Measurements from ENCODE around the gene BUD31. TPM values are rescaled to one million over a fixed set of nuclear protein-coding genes. Genes with fewer than 3 reads are reported as not detected.

Gene BUD31
- total RNA-seq, 1 experiment from 2014 or later = 154 TPM

GRCh38 chr7:99373091-99374066, 35.4 kb upstream of the BUD31 start:
- Histone ChIP-seq H3K4me1 (ENCODE audit: control insufficient read depth in 1 of 2, insufficient read depth in 2 of 2, low read length in 2 of 2) (peaks cover 24 to 60% of the 10 kb centered on the region in 2 experiments), H3K79me2 (ENCODE audit: insufficient read depth, low read length) (peaks cover 35% of the 10 kb centered on the region), H4K20me1 (ENCODE audit: insufficient read depth) (no peaks in the 10 kb centered on the region), H3K36me3 (ENCODE audit: control insufficient read depth in 1 of 2, insufficient read depth in 2 of 2, low read length in 2 of 2) (peaks cover 5 to 14% of the 10 kb centered on the region in 2 experiments; a peak in 2 of 4 replicates), H3K27me3 (ENCODE audit: insufficient read depth, low read length) (no peaks in the 10 kb centered on the region), H3K9ac (ENCODE audit: low read length) (peak overlapping the region; percentile 89), H3K9me3 (ENCODE audit: control insufficient read depth in 1 of 2, insufficient read depth in 1 of 2, low read depth in 1 of 2, low read length in 2 of 2) (no peaks in the 10 kb centered on the region), H3K4me2 (ENCODE audit: low read length) (peak overlapping the region; percentile 92), H3K4me3 (replicated peaks in 1 of 2; ENCODE audit: low read depth in 1 of 2, low read length in 2 of 2) (peak overlapping the region; percentile 68 to 86), H3K9me2 (ENCODE audit: insufficient read depth) (no peaks in the 10 kb centered on the region), H2AFZ (ENCODE audit: low read depth, low read length, poor library complexity, severe bottlenecking) (no peak overlapping the region), H3K27ac (ENCODE audit: low read depth, low read length) (peak overlapping the region; percentile 74)
- POLR2A ChIA-PET = no interaction called here
- CTCF ChIA-PET = no interaction called here
- intact Hi-C loops (cut with micrococcal nuclease) = no loop called here
- DNase-seq (ENCODE audit: low read depth, low spot score) = no peak
- BruUV-seq (replicated peaks) = no TSS peak
- no peak for ATAC-seq
- RAD21 ChIA-PET (ENCODE audit: low non-redundant PET in 1 of 2, low total read pairs in 2 of 2, uncharacterized antibody in 2 of 2, unreplicated experiment in 2 of 2) = no interaction called here
- TF ChIP-seq EGR1 (IDR thresholded peaks at IDR 0.05; ENCODE audit: low read depth) (no peak), CTCF (IDR thresholded peaks at IDR 0.05 in 2 of 3, conservative IDR thresholded peaks at IDR 0.05 in 1 of 3; ENCODE audit: borderline replicate concordance in 1 of 3, insufficient read depth in 1 of 3, low read depth in 2 of 3, low read length in 2 of 3) (no peak), SIN3A (IDR thresholded peaks at IDR 0.05; ENCODE audit: low read depth) (no peak), CBX3 (IDR thresholded peaks at IDR 0.05; ENCODE audit: low read depth) (no peak), EZH2 (IDR thresholded peaks at IDR 0.05) (no peak), REST (IDR thresholded peaks at IDR 0.05; ENCODE audit: low read depth) (no peak), SP1 (IDR thresholded peaks at IDR 0.05; ENCODE audit: low read depth) (no peak), ATF3 (IDR thresholded peaks at IDR 0.05) (no peak), EZH2phosphoT487 (IDR thresholded peaks at IDR 0.05; ENCODE audit: borderline replicate concordance) (no peak), JUND (IDR thresholded peaks at IDR 0.05) (no peak), ZBTB33 (IDR thresholded peaks at IDR 0.05; ENCODE audit: extremely low read depth, insufficient replicate concordance, low read length) (no peak), ZNF274 (IDR thresholded peaks at IDR 0.05; ENCODE audit: low read depth, low read length) (no peak), MAX (IDR thresholded peaks at IDR 0.05) (no peak), POLR2AphosphoS5 (IDR thresholded peaks at IDR 0.05; ENCODE audit: low read depth, low read length) (no peak), TCF7L2 (IDR thresholded peaks at IDR 0.05; ENCODE audit: borderline replicate concordance, extremely low read depth, insufficient read depth, insufficient read length) (no peak), ELF1 (IDR thresholded peaks at IDR 0.05; ENCODE audit: borderline replicate concordance, low read depth) (no peak), POLR2A (IDR thresholded peaks at IDR 0.05; ENCODE audit: borderline replicate concordance, extremely low read depth, insufficient read depth, insufficient read length) (no peak), FOSL1 (IDR thresholded peaks at IDR 0.05; ENCODE audit: low read depth) (no peak), CEBPB (IDR thresholded peaks at IDR 0.05; ENCODE audit: low read depth) (no peak)

All from HCT116 (cell line).